HG03439 (cell line): ENCODE measurements around the gene EXOC3L4.
A peak's percentile ranks its signal among the peaks of the same experiment; 100 is the strongest.
"Not testable (repeated sequence)": the region's sequence is repeated elsewhere in the genome, so short reads cannot be mapped to it uniquely, and the experiment has no call there.

Experiments used
- ATAC-seq: cut with Tn5 transposase; IDR thresholded peaks from one replicate; pipeline ENCODE4 v1.9.1; 2021; ENCODE audit warnings: mild to moderate bottlenecking, moderate library complexity; ENCODE audit not compliant: unreplicated experiment

The EXOC3L4 gene

GRCh38 chr14:103094406-103095209 lies at the start of gene EXOC3L4:
EXOC3L4 (plus strand) TSS chr14:103094725; CDS start chr14:103100220, 5,495 bp downstream.
- ATAC-seq = no peak

GRCh38 chr14:103045371-103045869 lies 49.1 kb upstream of the EXOC3L4 start:
- ATAC-seq = no peak

- ATAC-seq = not testable (repeated sequence)
Observed at GRCh38 chr14:103047453-103047852, 47.1 kb upstream of the EXOC3L4 start.

- no peak for ATAC-seq
Observed at GRCh38 chr14:103050935-103051334, 43.6 kb upstream of the EXOC3L4 start.

GRCh38 chr14:103052407-103052806 lies 42.1 kb upstream of the EXOC3L4 start:
- ATAC-seq = no peak

- no peak for ATAC-seq
Observed at GRCh38 chr14:103055695-103056094, 38.8 kb upstream of the EXOC3L4 start.

GRCh38 chr14:103056322-103057027 lies 38.0 kb upstream of the EXOC3L4 start:
- ATAC-seq = peak; percentile 14

GRCh38 chr14:103057028-103057371 lies 37.5 kb upstream of the EXOC3L4 start:
- no peak for ATAC-seq

- ATAC-seq = peak; percentile 79
Observed at GRCh38 chr14:103057372-103058163, 37.0 kb upstream of the EXOC3L4 start, which contains the start of gene CDC42BPB. CDC42BPB (minus strand) TSS chr14:103057549; CDS start chr14:103057173, 376 bp downstream.

- ATAC-seq = no peak
Observed at GRCh38 chr14:103058164-103059055, 36.1 kb upstream of the EXOC3L4 start.

- no peak for ATAC-seq
Observed at GRCh38 chr14:103059556-103059955, 35.0 kb upstream of the EXOC3L4 start.

- no peak for ATAC-seq
Observed at GRCh38 chr14:103061482-103061976, 33.0 kb upstream of the EXOC3L4 start.

GRCh38 chr14:103064436-103064835 lies 30.1 kb upstream of the EXOC3L4 start:
- ATAC-seq = no peak

GRCh38 chr14:103064978-103065377 lies 29.5 kb upstream of the EXOC3L4 start:
- no peak for ATAC-seq

GRCh38 chr14:103065861-103066260 lies 28.7 kb upstream of the EXOC3L4 start:
- ATAC-seq = no peak

- ATAC-seq = no peak
Observed at GRCh38 chr14:103066399-103066798, 28.1 kb upstream of the EXOC3L4 start.

GRCh38 chr14:103067231-103067954 lies 27.1 kb upstream of the EXOC3L4 start:
- ATAC-seq = no peak

GRCh38 chr14:103068351-103069073 lies 26.0 kb upstream of the EXOC3L4 start:
- no peak for ATAC-seq
